Ascending aorta (tissue), 2 donors: ENCODE measurements around the gene KCNMA1. TPM values are rescaled to one million over a fixed set of nuclear protein-coding genes. Genes with fewer than 3 reads are reported as not detected.

Source experiments
- DNase-seq, 2 donors: peaks; one replicate each; pipeline ENCODE4 v3.0.0-alpha.2; 2019; ENCODE audit warnings: low spot score in 2 of 2
- H3K27ac ChIP-seq, 2 donors: fragments of 200-600 bp; sonication (generic); one replicate each; pipeline ENCODE4 v1.5.1; 2016 to 2017; ENCODE audit warnings: mild to moderate bottlenecking in 1 of 2
- H3K27me3 ChIP-seq: fragments of 200-600 bp; sonication (generic); one replicate; pipeline ENCODE4 v1.5.1; 2017
- H3K36me3 ChIP-seq, 2 donors: fragments of 200-600 bp; sonication (generic); one replicate each; pipeline ENCODE4 v1.5.1; 2016
- H3K4me1 ChIP-seq, 2 donors: fragments of 200-600 bp; sonication (generic); one replicate each; pipeline ENCODE4 v1.5.1; 2016 to 2017; ENCODE audit warnings: mild to moderate bottlenecking in 1 of 2
- H3K4me3 ChIP-seq, 2 donors: fragments of 200-600 bp; sonication (generic); one replicate each; pipeline ENCODE4 v1.5.1; 2016 to 2017; ENCODE audit warnings: mild to moderate bottlenecking in 1 of 2
- H3K9me3 ChIP-seq, 2 donors: fragments of 200-600 bp; sonication (generic); one replicate each; pipeline ENCODE4 v1.5.1; 2016
- intact Hi-C: fragments of 100-400 bp; cut with DNase I; formaldehyde crosslinking; loops from one replicate; pipeline ENCODE4 v1.15.1; 2023
- total RNA-seq: library from RNA; depleted of rRNA; stranded (reverse); fragments of >200 nt; gene quantifications from one replicate; pipeline ENCODE4 v1.1.0, GENCODE V29; 2016
- TF ChIP-seq, protein P1 (sequence below), 3 experiments: fragments of 200-600 bp in 2 of 3; fragments of 450-650 bp in 1 of 3; sonication (generic) in 2 of 3; IDR thresholded peaks; one replicate each; pipeline ENCODE4 v1.5.1; 2016 to 2019; ENCODE audit warnings: antibody characterized with exemption in 3 of 3, mild to moderate bottlenecking in 1 of 3, moderate library complexity in 1 of 3

The KCNMA1 gene
- total RNA-seq, 1 donor from 2014 or later: 28.6 TPM

DNA sequence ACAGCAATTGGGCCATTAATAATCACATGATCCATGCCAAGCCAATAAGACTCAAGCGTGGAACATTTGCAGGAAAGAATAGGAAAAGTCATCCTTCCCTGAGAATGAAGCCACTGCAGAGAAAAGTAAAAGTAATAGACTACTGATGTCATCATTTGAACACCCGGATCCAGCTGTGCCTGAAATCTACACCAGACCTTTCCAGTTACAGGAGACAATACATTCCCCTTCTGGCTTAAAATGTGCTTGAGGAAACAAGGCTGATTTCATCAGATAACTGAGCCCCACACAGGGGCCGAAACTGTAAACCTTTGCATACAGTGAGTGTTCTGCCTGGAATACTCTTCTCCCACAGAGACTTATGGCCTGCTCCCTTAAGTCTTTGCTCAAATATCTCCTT lies 232.8 kb downstream of the KCNMA1 start:
- Histone ChIP-seq H3K4me1 (peaks cover 9 to 34% of the 10 kb centered on the region in 2 donors), H3K27me3 (no peaks in the 10 kb centered on the region), H3K4me3 (no peak overlapping the region), H3K27ac (peak overlapping the region in 1 of 2 donors; percentile 55), H3K36me3 (peaks cover 0 to 12% of the 10 kb centered on the region in 2 donors), H3K9me3 (no peaks in the 10 kb centered on the region)
- intact Hi-C loops: no loop called here
- TF ChIP-seq, protein P1, sequence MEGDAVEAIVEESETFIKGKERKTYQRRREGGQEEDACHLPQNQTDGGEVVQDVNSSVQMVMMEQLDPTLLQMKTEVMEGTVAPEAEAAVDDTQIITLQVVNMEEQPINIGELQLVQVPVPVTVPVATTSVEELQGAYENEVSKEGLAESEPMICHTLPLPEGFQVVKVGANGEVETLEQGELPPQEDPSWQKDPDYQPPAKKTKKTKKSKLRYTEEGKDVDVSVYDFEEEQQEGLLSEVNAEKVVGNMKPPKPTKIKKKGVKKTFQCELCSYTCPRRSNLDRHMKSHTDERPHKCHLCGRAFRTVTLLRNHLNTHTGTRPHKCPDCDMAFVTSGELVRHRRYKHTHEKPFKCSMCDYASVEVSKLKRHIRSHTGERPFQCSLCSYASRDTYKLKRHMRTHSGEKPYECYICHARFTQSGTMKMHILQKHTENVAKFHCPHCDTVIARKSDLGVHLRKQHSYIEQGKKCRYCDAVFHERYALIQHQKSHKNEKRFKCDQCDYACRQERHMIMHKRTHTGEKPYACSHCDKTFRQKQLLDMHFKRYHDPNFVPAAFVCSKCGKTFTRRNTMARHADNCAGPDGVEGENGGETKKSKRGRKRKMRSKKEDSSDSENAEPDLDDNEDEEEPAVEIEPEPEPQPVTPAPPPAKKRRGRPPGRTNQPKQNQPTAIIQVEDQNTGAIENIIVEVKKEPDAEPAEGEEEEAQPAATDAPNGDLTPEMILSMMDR (IDR thresholded peaks at IDR 0.05): no peak
- no peak for DNase-seq

DNA sequence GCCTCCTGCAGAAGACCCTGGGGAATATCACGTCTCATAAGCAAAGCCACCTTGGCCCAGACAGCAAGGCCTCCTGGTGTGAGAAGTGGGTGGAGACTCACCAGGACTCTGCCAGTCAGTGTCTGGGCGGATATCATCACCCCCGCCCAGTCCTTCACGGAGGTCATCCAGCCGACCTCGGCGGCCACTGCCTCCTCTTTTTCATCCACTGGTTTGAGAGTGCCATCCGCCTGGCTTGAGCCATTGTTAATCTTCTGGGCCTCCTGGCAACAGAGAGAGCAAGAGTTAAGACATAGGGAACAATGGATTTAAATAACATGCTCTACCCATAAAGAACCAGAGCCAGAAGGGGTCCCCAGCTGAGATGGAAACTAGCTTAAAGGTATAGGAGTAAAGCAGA lies 233.8 kb downstream of the KCNMA1 start:
- Histone ChIP-seq H3K4me1 (peaks cover 9 to 33% of the 10 kb centered on the region in 2 donors), H3K4me3 (no peak overlapping the region), H3K27me3 (no peaks in the 10 kb centered on the region), H3K36me3 (peaks cover 0 to 12% of the 10 kb centered on the region in 2 donors), H3K9me3 (no peaks in the 10 kb centered on the region), H3K27ac (no peak overlapping the region)
- no peak for DNase-seq
- intact Hi-C loops: no loop called here
- TF ChIP-seq, protein P1 (IDR thresholded peaks at IDR 0.05): no peak

DNA sequence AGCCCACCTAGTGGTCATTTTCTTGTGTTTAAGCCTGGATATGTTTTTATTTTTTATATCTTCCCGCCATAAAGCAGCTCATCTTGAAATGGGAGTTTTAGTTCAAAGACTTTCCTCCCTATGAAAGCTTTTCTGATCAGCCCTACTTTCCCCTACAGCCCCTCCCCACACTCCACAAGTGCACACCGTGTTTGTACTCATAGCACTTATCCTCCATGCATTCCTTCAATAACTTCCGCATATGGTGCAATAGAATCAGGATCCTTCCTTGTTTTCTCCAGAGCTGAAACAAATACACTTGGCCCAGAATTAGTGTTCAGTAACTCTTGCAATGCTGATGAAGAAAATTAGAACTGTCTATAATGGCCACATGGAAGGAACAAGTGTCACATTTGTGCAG lies 235.9 kb downstream of the KCNMA1 start:
- H3K9me3 ChIP-seq: no peaks in the 10 kb centered on the region
- H3K4me1 ChIP-seq: peaks cover 9 to 21% of the 10 kb centered on the region in 2 donors
- peaks cover 0 to 12% of the 10 kb centered on the region in 2 donors for H3K36me3 ChIP-seq
- H3K27me3 ChIP-seq: no peaks in the 10 kb centered on the region
- intact Hi-C loops: no loop called here
- DNase-seq: no peak
- no peak overlapping the region for H3K4me3 ChIP-seq
- H3K27ac ChIP-seq: no peak overlapping the region
- TF ChIP-seq, protein P1 (IDR thresholded peaks at IDR 0.05): no peak

DNA sequence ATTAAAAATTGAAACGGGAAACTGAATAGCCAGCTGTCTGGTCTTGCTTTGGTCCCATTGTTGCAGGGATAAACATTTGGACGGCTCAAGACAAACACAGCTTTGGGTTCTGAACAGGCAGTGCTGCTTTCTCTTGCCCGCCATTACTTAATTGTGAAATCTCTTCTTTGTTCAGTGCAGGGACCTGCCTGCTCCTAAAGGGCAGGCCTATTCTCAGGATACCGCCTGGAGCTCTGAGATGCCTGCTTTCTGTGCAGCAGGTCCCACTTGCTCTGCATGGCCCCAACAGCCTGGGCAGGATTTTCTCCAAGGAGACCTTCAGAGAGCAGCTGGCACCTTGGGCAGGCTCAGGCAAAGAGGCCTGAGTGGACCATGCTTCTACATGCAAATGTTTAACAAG lies 237.6 kb downstream of the KCNMA1 start:
- Histone ChIP-seq H3K4me1 (peaks cover 0 to 12% of the 10 kb centered on the region in 2 donors), H3K9me3 (no peaks in the 10 kb centered on the region), H3K4me3 (no peak overlapping the region), H3K36me3 (peaks cover 0 to 12% of the 10 kb centered on the region in 2 donors), H3K27me3 (no peaks in the 10 kb centered on the region), H3K27ac (peak overlapping the region in 1 of 2 donors; percentile 42)
- intact Hi-C loops: no loop called here
- TF ChIP-seq, protein P1 (IDR thresholded peaks at IDR 0.05): no peak
- no peak for DNase-seq

DNA sequence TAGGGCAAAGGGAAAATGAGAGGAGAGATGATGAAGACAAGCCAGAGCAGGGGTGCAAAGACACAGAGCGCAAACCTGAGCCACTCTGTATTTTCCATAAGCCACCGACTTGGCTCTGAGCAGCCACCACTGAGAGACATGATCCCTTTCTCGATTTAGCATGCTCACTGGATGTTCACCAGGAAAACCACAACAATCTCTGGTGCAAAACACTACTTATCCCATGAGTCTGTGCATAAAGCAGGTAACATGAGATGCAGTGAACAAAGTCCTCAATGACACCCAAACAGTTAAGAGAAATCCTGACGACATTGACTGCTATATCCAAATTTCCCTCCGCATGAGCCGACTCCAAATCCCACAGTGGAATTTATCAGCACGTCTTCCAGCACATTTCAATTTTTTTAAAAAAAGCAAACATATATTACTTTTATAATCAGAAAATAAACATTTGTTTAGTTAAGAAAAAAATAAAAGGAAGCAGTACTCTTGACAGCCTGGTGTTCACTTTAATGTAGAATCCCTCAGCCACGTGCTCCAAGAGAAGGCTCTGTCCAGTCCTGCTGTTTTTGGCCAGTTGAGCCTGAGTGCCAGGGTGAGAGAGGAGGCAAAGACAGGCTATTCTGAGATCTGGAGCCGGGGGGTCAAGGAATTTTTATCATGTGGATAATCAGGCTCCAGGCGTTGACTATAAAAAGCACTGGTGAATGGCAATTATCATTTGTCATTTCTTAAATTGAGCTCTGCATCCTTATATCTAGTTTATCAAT lies 238.4 kb downstream of the KCNMA1 start:
- TF ChIP-seq, protein P1 (IDR thresholded peaks at IDR 0.05): no peak

More for the DNA sequence above, 238.4 kb downstream of the KCNMA1 start:
- no peaks in the 10 kb centered on the region for H3K9me3 ChIP-seq
- H3K36me3 ChIP-seq: peaks cover 0 to 12% of the 10 kb centered on the region in 2 donors
- H3K4me1 ChIP-seq: peaks cover 0 to 10% of the 10 kb centered on the region in 2 donors
- peak overlapping the region in 1 of 2 donors; percentile 7 for H3K27ac ChIP-seq
- DNase-seq: no peak
- H3K4me3 ChIP-seq: no peak overlapping the region
- intact Hi-C loops: no loop called here
- H3K27me3 ChIP-seq: no peaks in the 10 kb centered on the region
